Stimulated activated CD4-positive, alpha-beta T cell treated with anti-CD3 and anti-CD28 coated beads, TNF-alpha, amount 100 ng/mL, for 24 hours (primary cell): Measurements from ENCODE around the gene SLC28A1.

Experiments
- DNase-seq, 3 experiments: peaks; one replicate each; pipeline ENCODE4 v3.0.0-alpha.2; 2020; ENCODE audit warnings: low read depth in 3 of 3

Gene SLC28A1

DNA sequence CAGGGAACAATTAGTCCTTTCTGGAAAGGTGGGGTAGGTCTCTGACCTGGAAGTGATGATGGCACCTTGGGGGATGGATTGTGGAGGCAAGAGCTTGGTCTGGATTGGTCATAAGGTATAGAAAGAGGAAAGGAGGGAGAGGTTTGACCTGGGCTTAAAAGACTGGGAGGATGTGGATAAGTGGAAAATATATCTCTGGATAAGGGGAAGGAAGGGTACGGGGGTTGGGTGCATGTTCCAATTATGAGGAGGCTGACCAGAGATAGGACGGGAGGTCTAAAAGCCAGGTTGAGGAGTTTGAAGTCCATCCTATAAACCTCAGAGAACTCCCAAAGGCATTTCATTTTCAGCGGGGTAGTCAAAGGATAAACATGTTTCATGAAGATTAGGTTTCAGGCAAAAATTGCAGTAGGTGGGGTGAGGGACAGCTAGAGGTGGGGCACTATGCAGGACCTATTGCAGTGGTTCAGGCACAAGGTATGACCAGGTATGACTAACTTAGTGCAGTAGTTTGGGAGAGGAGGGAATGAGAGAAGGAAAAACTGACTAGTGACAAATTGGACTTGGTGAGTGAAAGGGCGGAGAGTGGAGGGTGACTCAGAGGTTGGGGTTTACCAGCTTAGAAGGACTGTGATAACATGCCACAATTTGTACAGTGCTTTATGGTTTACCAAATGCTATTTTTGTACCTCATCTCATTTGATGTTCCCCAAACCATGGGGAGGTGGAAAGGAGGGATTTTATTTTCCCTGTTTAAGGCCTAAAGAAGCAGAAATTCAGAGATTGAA is 107.9 kb downstream of the SLC28A1 start:
- DNase-seq = peak; percentile 12 to 40 (median 34)
